ENCODE measurements around the gene HEATR9.

Gene HEATR9

DNA sequence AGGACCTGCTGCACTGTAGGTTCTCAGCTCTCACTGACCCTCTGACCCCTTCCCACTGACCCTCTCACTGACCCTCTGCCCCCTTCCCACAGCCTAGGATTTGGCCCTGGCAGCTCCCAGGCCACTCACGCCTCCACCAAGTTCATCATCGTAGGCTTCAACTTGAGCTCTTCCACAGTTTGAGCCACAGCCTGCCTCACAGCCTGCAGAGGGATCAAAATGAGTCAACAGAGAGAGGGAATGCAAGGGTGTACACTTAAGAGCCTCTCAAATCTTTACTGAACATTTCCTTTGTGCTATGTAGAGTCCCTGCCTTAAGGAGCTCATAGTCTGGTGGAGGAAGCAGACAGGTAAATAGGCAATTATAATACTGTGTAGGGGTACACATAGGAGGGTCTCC lies 12.1 kb downstream of the HEATR9 start:
- no peak for ATAC-seq

DNA sequence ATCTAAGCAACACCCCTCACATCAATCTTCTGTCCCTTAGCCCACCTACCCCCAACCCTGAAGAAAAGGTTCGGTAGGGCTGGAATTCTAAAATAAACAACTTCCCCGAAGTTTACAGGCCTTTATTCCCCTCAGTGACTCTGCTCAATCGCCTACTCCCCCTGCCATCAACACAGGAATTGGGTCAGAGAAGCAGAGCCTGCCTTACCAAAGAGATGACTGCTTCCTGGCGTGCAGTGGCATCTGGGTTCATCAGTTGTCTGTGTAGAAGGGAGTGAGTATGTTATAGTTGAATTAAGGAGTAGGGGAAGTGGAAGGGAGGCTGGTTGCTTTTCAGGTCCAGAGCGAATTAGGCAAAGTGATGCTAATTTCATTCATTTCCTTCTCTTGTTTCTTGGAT lies 12.7 kb downstream of the HEATR9 start:
- ATAC-seq: no peak

DNA sequence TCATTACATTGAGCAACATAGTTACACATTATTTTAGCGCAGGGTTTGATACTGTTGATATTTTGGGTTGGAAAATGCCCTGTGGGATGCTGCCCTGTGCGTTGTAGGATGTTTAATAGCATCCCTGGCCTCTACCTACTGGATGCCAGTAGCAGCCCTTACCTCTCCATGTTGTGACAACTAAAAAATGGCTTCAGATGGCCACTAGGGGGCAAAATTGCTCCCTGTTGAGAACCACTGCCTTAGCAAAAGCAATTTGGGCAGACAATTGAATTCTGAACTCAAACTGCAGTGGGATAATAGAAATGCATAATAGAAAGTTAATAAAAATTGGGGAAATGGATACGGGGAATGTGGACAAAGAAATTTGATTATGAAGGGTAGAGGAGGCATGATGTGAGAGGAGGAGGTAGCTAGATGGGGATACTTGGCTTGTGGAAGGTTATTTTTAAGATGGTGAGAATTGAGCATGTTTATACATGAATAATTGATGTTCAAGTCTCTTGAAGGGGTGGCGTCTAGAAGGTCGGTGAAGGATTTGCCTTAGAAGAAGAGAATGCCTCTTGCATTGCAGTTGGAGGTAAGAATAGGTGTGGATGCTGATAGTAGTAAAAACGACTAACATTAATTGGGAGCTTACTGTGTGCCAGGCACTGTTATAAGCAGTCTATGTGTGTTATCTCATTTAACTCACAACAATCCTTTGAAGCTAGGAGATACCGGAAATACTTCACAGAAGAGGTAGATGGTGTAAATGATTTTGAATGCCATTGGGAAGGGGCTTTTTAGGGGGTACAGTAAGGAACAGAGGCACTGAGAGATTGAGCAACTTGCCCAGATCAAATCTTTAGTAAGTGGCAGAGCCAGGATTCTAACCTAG lies 19.0 kb downstream of the HEATR9 start:
- ATAC-seq: peak; percentile 48 to 62

DNA sequence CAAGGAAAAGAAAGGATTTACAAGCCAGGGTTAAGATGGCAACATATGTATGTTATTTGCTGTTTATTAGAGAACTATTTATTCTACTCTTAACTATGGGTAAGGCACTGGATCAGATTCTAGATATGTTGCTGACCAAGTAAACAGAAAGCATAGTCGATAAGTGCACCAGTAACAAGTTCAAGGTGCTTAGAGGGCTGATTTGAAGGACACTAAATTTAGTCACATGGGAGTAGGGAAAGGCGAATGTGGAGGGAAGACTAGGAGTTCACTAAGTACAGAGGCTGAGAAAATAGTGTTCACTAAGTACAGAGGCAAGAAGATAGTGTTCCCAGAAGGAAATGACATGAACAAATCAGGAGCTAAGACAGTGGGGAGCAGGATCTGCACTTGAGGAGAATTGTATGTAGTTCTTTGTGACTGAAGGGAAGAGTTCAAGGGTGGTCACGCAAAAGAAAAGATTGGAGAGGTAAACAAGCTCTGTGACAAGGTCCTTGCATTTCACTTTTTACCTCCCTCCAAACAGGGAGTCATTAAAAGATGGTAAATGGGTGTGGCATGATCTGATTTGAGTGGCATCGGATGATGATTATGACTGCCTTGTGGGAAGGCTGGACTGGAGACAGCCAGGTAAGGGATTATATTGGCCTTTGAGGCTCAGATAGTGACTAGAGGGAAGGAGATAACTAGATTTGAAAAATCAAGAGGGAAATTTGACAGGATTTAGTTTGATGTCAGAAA lies 20.9 kb downstream of the HEATR9 start:
- no peak for ATAC-seq

DNA sequence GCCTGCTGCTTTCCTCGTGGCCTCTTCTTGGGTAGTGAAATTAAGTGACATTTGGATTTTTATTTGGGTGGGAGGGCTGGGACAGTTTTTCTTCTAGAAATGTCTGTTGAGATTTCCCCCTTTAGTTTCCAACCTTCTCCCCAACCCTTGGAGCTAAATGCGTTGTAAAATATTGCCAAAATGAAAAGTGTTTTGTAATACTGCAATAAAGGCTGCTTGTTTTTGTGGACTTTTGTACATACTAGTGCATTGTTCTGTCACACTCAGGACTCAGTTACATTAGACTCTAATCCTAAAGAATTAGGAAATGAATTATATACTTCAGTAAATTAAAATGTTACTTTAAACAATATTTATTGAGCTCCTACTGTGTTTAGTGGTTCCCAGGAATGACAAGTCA lies 21.7 kb downstream of the HEATR9 start:
- ATAC-seq: no peak

DNA sequence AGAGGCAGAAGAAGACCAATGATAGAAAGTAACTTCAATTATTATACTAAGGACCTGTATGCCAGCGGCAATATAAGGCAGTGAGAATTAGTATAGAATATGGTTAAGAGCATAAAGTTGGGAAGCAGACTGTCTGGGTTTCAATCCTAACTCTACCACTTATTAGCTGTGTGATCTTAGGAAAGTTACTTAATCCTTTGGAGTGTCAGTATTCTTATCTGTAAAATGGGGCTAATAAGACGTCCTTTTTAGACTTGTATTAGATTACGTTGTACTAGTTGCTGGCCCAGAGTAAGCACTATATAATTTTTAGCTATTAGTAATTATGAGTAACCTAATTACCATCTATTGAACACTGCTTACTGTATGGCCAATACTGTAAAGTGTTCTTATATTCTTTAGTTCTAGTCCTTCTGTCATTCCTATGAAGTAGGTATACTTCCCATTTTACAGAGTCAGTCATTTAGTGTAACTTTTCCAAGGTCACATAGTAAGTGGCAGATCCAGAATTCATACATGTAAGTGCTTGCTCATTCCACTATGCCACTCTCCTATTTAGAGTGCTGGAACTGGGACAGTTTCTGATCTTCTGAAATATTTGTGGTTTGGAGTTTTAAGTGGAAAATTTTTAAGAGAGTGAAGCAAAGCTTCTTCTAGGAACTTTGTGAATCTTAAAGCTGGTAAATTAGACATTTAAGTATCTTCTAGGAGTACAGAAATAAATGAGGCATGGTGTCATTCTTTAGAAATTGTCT lies 22.5 kb downstream of the HEATR9 start:
- no peak for ATAC-seq

DNA sequence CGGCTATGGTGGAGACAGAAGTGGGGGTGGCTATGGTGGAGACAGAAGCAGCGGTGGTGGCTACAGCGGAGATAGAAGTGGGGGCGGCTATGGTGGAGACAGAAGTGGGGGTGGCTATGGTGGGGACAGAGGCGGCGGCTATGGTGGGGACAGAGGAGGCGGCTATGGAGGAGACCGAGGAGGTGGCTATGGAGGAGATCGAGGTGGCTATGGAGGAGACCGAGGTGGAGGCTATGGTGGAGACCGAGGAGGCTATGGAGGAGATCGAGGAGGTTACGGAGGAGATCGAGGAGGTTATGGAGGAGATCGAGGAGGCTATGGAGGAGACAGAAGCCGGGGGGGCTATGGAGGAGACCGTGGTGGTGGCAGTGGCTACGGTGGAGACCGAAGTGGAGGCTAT lies 24.1 kb downstream of the HEATR9 start:
- ATAC-seq: no peak

DNA sequence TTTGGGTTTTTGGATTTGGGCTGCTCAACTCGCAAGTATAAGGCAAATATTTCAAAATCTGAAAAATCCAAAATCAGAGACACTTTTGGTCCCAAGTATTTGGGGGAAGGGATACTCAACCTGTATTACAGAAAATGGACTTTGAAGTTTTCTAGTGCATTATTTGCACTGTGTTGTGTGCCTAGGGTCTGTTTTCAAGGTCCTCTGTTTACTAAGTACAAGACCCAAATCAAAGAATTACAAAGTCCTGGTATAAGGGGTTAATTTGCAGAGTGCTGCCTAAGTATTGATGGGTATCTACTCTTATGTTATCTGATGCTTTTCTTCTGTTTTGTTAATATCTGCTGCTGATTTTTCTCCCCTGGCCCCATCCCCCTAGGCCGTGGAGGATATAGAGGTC lies 25.0 kb downstream of the HEATR9 start:
- ATAC-seq: no peak

DNA sequence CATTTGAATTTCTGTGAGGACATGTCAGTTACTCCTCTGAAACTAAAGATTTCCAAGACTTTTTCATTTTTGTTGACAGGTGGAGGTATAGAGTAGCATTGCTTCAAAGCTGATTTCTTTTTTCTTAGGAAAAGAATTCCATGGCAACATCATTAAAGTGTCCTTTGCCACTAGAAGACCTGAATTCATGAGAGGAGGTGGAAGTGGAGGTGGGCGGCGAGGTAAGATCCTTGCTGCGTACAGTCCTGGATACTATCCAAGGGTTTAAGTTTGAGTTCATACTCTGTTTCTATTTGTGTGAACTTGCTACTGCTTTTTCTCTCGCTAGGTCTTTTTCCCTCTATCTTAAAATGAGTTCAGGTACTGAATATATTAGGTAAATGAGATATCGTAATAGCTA lies 26.5 kb downstream of the HEATR9 start:
- no peak for ATAC-seq

DNA sequence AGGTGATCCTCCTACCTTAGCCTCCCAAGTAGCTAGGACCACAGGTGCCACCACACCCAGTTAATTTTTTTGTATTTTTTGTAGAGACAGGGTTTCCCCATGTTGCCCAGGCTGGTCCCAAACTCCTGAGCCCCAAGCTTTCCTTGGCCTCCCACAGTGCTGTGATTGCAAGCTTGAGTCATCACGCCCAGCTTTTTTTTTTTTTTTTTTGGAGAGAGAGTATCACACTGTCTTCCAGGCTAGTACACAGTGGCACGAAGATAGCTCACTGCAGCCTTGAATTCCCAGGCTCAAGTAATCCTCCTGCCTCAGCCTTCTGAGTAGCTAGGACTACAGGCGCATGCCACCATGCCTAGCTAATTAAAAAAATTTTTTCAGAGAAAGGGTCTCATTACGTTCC lies 27.2 kb downstream of the HEATR9 start:
- no peak for ATAC-seq

DNA sequence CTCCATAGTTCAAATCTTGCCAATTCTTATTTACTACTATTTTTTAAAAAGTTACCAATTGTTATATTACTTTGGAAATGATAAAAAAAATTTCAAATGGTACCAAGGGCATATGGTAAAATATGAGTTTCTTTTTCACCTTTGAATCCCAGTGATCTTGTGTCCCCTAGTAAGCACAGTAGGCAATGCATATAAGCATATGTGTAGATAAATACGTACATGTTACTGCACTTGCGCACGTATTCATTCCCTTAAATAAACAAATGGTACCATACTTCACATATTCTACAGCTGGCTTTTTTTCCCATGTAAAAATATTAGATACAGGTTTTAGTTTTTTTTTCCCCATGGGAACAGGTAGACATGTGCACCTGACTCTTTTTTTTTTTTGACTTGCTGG lies 27.6 kb downstream of the HEATR9 start:
- no peak for ATAC-seq

DNA sequence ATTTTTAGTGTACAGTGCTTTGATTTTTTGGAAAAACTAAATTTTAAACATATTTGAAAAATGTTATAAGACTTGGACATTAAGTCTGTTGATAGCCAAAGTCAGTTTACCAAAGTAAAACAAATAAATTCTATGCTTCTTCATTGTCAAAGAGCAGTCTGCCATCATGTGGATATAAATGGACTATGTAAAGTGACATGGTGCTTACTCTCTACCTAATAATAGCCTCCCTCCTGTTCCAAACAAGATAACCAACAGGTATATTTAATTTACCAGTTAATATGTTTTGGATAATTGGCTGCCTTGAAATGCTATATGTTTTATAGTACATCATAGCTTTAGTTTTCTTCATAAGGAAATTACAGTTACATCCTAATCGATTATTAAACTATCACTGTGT lies 43.5 kb downstream of the HEATR9 start:
- ATAC-seq: no peak

DNA sequence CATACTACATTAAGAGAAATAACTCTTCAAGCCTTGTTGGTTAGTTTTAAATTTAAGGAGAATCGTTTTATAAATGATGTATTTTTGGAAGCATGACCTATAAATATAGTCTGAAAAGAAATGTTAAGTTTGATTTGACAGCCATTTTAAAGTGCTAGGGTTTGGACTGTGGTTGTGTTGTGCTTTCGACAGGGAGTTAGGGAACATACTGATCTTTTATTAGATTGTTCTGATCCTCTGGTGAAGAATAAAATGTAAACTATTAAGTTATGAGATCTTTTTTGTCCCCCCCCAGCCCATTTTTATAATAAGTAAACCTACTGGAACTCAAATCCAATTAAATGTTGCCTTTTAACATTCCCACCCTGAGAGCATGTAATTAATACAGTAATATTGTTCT lies 47.4 kb downstream of the HEATR9 start:
- no peak for ATAC-seq

DNA sequence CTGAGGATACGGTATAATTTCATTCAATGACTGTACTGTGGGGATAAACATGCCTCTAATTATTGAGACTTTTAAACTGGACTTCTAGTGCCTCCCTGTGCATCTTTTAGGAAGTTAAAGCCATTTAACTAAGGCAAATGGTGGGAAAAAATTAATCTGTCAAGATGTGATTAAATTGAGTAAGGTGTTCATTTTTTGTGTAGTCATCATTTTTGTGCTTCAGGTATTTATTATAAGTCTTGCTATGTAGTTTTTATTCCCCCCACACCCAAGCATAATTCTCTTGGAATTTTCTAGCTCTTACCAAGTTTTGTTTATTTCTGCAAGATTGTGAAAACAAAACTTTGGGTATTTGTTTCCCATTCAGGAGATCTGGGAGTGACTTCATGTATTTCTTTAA lies 49.2 kb downstream of the HEATR9 start:
- no peak for ATAC-seq

DNA sequence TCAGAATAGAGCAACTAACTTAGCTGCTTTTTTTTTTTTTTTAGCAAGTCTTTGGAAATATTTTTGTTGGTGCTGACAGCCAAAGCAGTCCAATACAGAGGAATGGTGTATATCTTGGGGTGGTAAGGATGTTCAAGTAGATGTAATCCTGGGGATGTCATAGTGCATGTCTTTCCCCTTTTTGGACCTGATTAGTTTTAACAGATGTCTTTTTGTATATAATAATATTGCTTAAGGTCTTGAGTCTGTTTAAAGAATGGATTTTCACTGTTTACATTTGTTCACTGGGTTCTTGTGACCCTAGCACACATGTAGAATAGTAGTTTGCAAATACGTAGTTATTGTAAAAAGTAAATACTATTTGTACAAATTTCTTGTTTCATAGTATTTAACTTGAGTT lies 51.5 kb downstream of the HEATR9 start:
- no peak for ATAC-seq

DNA sequence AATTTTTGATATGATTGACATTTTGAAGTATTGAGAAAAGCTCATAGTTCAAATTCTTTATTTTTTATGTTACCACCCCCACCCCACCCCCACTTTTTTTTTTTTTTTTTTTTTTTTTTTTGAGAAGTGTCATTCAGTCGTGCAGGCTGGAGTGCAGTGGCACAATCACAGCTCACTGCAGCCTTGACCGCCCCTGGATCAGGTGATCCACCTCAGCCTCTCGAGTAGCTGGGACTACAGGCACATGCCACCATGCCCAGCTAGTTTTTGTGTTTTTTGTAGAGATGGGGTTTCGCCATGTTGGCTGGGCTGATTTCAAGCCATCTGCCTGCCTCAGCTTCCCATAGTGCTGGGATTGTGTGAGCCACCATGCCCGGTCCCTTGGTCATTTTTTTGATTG lies 52.0 kb downstream of the HEATR9 start:
- ATAC-seq: no peak

DNA sequence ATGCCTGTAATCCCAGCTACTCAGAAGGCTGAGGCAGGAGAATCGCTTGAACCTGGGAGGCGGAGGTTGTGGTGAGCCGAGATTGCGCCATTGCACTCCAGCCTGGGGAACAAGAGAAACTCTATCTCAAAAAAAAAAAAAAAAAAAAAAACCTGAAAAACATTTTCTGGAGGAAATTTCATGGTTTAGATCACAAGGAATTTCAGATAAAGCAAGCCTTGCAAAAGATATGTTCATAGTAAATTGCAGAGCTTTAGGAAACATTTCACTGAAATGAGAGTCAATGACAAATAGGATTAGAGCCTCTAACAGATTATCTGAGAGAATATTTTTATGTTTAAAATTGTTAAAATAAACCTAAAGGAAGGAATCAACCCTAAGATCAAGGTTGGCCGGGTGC lies 56.2 kb downstream of the HEATR9 start:
- ATAC-seq: no peak

DNA sequence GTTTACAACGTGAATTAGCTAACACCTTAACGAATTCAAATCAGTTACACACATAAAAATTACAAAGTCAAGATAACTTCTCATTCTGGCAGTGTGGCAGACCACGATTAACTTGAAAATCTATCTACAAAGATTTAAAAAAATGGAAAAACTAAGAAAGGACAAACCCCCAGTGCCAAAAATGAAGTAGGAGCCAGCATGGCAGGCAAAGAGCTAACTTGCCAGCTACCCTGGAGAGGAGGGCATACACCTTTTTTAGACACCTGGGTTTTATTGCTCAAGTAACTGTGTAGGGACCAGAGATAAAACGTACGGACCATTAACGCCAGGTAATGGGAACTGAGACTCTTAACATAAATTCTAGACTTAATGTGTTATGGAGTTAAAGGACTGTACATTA lies 56.9 kb downstream of the HEATR9 start:
- no peak for ATAC-seq

DNA sequence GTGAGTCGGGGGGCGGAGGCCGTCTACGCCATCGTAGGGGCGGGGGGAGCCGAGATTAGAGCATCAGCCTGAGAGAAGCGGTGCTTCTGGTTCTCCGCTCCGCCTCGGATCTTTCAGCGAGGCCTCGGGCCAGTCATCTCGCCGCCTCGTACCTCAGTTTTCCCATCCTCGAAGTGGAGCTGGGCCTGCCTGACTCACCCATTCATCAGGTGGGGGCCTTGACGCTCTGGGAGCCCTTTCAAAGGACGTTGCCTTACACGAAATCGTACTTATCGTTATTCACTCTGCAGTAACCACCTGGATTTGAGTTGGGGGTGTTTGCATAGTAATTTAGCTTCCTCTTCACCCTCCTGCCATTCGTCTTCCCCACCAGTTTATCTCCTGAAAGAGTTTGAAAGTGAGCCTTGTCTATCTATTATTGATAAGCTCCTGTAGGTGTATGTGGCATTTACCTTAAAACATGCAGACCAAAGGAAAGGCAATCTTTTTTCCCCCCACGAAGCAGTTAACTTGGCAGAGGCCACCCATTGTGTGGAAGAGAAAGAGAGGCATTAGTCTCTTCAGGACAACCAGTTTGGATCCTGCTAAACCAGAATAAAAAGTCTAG lies 58.7 kb downstream of the HEATR9 start:
- ATAC-seq: peak; percentile 3 to 6

DNA sequence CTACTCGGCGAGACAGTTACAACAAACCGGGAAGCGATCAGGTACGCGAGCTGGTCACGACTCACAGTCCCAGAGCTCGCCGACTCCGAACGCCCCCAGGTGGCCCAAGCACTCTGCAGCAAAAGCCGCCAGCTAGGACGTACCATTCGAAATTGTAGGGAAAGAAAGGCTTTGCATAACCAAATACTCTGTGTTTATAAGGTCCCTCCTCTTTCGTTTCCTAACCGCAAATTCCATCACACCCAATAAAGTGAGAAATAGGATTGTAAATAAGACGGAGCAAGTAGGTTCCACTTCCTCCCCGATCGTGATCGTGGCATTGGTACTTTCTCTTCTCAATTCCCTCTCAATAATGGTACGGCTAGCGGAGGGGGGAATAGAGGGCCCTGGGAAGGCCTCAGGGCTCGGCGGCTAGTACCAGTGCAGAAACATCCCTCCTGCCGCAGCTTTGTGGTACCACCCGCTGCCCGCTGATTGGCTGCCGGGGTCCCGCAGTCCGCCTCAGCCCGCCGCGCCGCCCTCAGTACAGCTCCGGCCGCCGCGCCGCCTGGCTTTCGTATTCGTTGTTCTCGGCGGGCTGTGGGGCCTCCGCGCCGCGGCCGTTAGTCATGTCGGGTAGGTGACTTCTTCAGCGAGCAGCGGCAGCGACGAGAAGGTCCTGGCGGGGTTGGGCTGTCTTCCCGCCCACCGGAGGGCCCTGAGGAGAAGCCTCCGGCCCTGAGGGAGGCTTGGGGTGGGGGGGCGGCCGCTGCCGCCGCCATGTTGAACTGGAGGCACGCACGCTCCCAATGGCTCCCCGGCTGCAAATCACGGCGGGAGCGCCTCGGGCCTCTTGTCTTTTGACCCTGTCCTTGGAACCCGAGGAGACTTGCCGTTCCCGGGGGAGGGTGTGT lies 59.5 kb downstream of the HEATR9 start, which contains the start of gene TAF15:
Gene TAF15, plus strand, starts transcription at position 523 of the 893 bp plus-strand sequence. Its CDS starts 86 bp downstream, at position 609.
- ATAC-seq: peak; percentile 94 to 96

DNA sequence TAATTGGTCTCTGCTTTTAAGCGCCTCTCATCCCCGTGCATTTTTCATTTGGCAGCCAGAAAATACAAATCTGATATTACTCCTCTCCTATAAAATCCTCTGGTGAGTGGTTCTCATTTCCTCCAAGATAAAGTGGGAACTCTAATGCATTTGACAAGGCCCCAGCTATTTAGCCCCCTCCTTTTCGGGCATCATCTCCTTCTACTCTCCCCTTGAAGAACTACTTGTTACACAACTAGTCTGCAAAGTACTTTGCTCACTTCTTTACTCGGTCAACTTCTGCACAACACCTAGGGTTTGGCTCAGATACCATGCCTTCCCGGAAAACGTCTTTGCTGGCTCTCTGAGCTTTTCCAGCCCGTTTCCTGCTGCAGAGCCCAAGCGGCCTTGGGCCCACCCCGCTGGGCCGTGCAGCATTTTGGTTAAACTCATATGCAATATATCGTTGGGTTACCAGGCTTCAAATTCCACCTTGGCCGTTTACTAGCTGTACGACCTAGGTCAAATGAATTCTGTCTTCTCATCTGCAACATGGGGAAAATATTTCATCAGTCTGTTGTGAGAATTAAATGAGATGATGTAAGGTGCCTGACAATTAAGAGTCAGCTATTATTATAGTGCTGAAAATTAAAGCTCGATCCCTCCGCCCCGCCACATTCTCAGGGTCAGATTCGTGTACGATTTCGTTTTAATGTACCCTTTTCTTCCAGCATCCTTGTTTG lies 60.3 kb downstream of the HEATR9 start:
- ATAC-seq: no peak
